Loucy (cell line): ENCODE data around the gene HERC2.

Experiments used
- H2AFZ ChIP-seq: fragments of 200-600 bp; sonication (generic); 2 replicates; pipeline ENCODE4 v1.6.0; 2016; ENCODE audit warnings: antibody characterized with exemption, mild to moderate bottlenecking, low read length, moderate library complexity
- H3F3A ChIP-seq: fragments of 200-600 bp; 2 replicates; pipeline ENCODE4 v1.6.0; 2016; ENCODE audit warnings: antibody characterized with exemption, low read depth, mild to moderate bottlenecking
- H3K27me3 ChIP-seq: fragments of 200-600 bp; sonication (generic); 2 replicates; pipeline ENCODE4 v1.6.1; 2014; ENCODE audit warnings: low read length, mild to moderate bottlenecking; ENCODE audit not compliant: insufficient read depth, poor library complexity, severe bottlenecking
- H3K36me3 ChIP-seq: fragments of 200-600 bp; sonication (generic); 2 replicates; pipeline ENCODE4 v1.6.1; 2016; ENCODE audit warnings: low read length; ENCODE audit not compliant: insufficient read depth
- H3K4me1 ChIP-seq: fragments of 200-600 bp; sonication (generic); 2 replicates; pipeline ENCODE4 v1.5.1; 2014; ENCODE audit warnings: low read length, mild to moderate bottlenecking; ENCODE audit not compliant: insufficient read depth, poor library complexity, severe bottlenecking
- H3K4me2 ChIP-seq: fragments of 200-600 bp; sonication (generic); 2 replicates; pipeline ENCODE4 v1.6.0; 2014; ENCODE audit warnings: antibody characterized with exemption, low read length, low read depth, mild to moderate bottlenecking; ENCODE audit not compliant: poor library complexity, severe bottlenecking
- H3K4me3 ChIP-seq: fragments of 200-600 bp; sonication (generic); 2 replicates; pipeline ENCODE4 v1.5.1; 2014; ENCODE audit warnings: low read length, mild to moderate bottlenecking, mixed read lengths; ENCODE audit not compliant: poor library complexity, severe bottlenecking
- H3K79me2 ChIP-seq: fragments of 200-600 bp; sonication (generic); 2 replicates; pipeline ENCODE4 v1.6.1; 2014; ENCODE audit warnings: low read length; ENCODE audit not compliant: insufficient read depth
- H3K9ac ChIP-seq: fragments of 200-600 bp; sonication (generic); 2 replicates; pipeline ENCODE4 v1.6.0; 2014; ENCODE audit warnings: mild to moderate bottlenecking, low read depth, low read length, moderate library complexity; ENCODE audit not compliant: poor library complexity, severe bottlenecking
- H3K9me2 ChIP-seq: fragments of 200-600 bp; sonication (generic); replicated peaks from 2 replicates; pipeline ENCODE4 v1.6.1; 2016; ENCODE audit warnings: low read depth, low read length, mixed read lengths
- H3K9me3 ChIP-seq: fragments of 200-600 bp; sonication (generic); 2 replicates; pipeline ENCODE4 v1.6.1; 2014; ENCODE audit warnings: mild to moderate bottlenecking, antibody characterized with exemption, low read length, low read depth; ENCODE audit not compliant: insufficient read depth
- H4K20me1 ChIP-seq: fragments of 200-600 bp; sonication (generic); 2 replicates; pipeline ENCODE4 v1.6.0; 2014; ENCODE audit warnings: antibody characterized with exemption, low read length, mild to moderate bottlenecking; ENCODE audit not compliant: insufficient read depth, poor library complexity, severe bottlenecking
- CTCF ChIP-seq: fragments of 200-600 bp; sonication (generic); conservative IDR thresholded peaks from 2 replicates; pipeline ENCODE4 v1.5.1; 2014; ENCODE audit warnings: mild to moderate bottlenecking, antibody characterized with exemption, low read length
- EZH2phosphoT487 ChIP-seq: fragments of 200-600 bp; IDR thresholded peaks from 2 replicates; pipeline ENCODE4 v1.6.1; 2018; ENCODE audit warnings: antibody characterized with exemption, mild to moderate bottlenecking, moderate library complexity, borderline replicate concordance

Gene HERC2

GRCh38 chr15:28068930-28069329 is 253.0 kb downstream of the HERC2 start:
- no peaks in the 10 kb centered on the region for H3F3A ChIP-seq
- no peaks in the 10 kb centered on the region for H3K79me2 ChIP-seq
- H3K9me3 ChIP-seq, result no peaks in the 10 kb centered on the region
- H3K4me3 ChIP-seq, result no peak overlapping the region
- H3K9ac ChIP-seq, result no peak overlapping the region
- H3K4me1 ChIP-seq, result no peaks in the 10 kb centered on the region
- H4K20me1 ChIP-seq, result no peaks in the 10 kb centered on the region
- no peaks in the 10 kb centered on the region for H3K9me2 ChIP-seq
- H2AFZ ChIP-seq, result no peak overlapping the region
- TF ChIP-seq CTCF (no peak), EZH2phosphoT487 (no peak)
- H3K27me3 ChIP-seq, result no peaks in the 10 kb centered on the region
- H3K4me2 ChIP-seq, result no peak overlapping the region
- no peaks in the 10 kb centered on the region for H3K36me3 ChIP-seq

DNA sequence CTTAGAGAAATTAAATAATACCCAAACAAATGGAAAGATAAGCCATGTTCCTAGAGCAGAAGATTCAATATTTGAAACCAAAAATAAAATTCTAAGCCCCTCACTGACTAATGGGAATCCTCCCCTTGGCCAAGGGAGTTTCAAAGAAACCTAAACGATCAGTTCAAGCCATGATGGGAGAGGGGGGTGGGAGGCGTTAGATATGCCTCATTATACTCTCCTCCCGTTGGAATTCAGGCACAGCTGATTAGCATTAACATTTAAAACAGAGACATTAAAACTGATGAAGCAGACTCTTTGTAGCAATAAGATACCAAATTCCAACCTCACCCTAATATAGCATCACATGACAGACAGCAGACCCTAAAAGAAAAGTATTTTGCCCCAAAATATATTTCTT is 255.7 kb downstream of the HERC2 start:
- H3F3A ChIP-seq, result no peaks in the 10 kb centered on the region
- no peaks in the 10 kb centered on the region for H4K20me1 ChIP-seq
- TF ChIP-seq EZH2phosphoT487 (no peak), CTCF (no peak)
- H3K9me3 ChIP-seq, result no peaks in the 10 kb centered on the region
- H3K4me2 ChIP-seq, result no peak overlapping the region
- no peaks in the 10 kb centered on the region for H3K79me2 ChIP-seq
- H3K36me3 ChIP-seq, result no peaks in the 10 kb centered on the region
- no peaks in the 10 kb centered on the region for H3K27me3 ChIP-seq
- H2AFZ ChIP-seq, result no peak overlapping the region
- no peak overlapping the region for H3K4me3 ChIP-seq
- no peaks in the 10 kb centered on the region for H3K4me1 ChIP-seq
- H3K9me2 ChIP-seq, result no peaks in the 10 kb centered on the region
- no peak overlapping the region for H3K9ac ChIP-seq
